Superior temporal gyrus (tissue), 1 donor: Measurements from ENCODE around the gene ZNF865.

Source experiments
- DNase-seq: peaks from one replicate; pipeline ENCODE4 v3.0.0-alpha.2; 2016; ENCODE audit errors: extremely low spot score

The ZNF865 gene

GRCh38 chr19:55658846-55659459 is 53.5 kb downstream of the ZNF865 start:
- DNase-seq = no peak

- no peak for DNase-seq
Measured at GRCh38 chr19:55659822-55660221, 54.4 kb downstream of the ZNF865 start.

DNA sequence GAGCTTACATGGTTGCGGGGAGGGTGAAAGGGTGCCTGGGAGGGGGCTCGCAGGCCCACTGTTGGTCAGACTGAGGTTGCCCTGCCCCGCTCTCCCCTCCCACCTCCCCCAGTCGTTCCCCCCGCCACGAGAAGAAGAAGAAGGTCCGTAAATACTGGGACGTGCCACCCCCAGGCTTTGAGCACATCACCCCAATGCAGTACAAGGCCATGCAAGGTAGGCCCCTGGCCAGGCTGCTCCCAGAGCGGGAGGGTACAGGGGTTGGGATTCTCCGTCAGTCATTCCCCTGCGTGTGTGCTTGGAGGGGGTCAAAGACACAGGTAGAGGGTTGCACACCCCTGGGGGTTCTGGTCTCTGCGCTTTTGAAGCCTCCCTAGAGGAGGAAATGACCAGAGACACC is 55.0 kb downstream of the ZNF865 start:
- no peak for DNase-seq

DNA sequence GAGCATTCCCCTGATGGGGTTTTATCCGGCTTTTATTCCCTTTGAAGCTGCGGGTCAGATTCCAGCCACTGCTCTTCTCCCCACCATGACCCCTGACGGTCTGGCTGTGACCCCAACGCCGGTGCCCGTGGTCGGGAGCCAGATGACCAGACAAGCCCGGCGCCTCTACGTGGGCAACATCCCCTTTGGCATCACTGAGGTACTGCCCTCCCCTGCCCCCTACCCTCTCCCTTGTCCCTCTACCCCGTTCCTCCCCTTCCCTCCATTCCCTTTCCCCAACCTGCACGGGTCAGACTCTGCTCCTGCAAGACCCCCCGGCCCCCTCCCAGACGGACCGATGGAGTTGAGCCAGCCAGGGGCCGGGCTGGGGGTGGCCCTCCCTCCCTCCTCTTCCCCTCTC is 55.5 kb downstream of the ZNF865 start:
- DNase-seq = no peak

- no peak for DNase-seq
Measured at GRCh38 chr19:55661826-55662225, 56.4 kb downstream of the ZNF865 start.

DNA sequence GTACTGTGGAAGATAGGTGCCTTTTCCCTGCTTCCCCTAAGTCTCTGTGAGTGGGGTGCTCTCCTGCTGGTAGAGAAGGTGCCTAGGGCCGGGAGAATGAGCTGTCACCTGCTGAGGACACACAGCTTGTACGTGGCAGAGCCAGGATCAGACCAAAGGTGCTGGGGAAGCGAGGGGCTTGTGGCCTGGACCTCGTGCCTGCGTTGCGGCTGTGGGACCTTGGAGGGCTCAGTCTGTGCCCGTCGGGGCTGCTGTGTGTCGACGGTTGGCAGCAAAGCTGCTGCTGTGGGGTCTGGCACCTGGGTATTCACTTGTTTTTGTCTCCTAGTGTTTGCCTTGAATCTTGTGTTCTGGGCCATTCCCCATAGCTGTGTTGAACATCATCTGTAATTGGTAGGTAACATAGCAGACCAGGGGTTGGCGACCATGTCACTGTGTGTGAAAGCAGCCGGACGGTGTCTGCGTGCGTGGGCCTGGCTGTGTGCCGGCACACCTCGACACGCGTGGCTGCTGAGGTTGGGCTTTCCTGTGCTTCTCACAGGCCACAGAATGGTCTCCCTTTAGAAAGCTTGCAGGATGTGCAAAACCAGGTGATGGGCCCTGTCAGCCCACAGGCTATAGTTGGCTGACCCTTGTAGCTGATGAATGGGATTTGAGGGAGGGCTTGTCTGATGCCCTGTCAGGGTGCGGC is 58.5 kb downstream of the ZNF865 start:
- no peak for DNase-seq

DNA sequence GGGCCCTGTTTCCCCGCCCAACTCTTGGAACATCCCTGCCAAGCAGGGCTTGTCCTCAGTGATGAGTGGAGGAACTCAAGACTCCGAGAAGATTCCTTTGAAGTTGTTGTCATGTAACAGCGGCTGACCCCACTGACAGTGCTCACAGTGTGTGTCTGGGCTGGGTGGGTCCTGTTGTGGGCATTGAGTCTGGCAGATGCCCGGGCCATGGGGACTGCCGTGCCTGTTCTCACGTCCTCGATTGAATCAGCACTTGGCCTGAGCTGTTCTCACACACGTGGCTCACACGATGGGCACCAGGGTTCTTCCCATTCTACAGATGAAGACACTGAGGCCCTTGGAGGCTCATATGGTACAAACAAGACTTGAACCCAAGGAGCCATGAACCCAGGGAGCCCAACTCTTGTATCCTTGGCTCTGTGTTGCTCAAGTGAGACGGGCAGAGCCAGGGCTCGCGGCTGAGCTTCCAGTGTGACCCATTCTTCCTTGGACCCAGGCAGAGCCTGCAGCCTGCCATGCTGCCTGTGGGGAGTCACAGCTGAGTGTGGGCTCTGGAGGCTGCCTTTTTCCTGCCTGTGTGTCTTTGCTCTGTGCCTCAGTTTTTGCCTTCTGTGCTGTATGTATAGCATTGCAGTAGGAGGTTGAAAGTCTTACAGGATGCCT is 61.0 kb downstream of the ZNF865 start:
- no peak for DNase-seq
